Inflammatory macrophage treated with lipopolysaccharide for 1 hour (primary cell): ENCODE measurements around the gene GRIN1.
A peak's percentile ranks its signal among the peaks of the same experiment; 100 is the strongest.

Experiments used
- DNase-seq, 2 donors: peaks; one replicate each; pipeline ENCODE4 v3.0.0-alpha.2; 2020 to 2022

GRIN1 gene

GRCh38 chr9:137180491-137180890 lies 41.5 kb downstream of the GRIN1 start:
- DNase-seq = no peak

- DNase-seq = no peak
These were observed 42.7 kb downstream of the GRIN1 start for GRCh38 chr9:137181680-137182079.

GRCh38 chr9:137182836-137183235 lies 43.9 kb downstream of the GRIN1 start:
- DNase-seq = no peak

GRCh38 chr9:137183980-137184595 lies 45.1 kb downstream of the GRIN1 start:
- no peak for DNase-seq

GRCh38 chr9:137184881-137185660 lies 46.1 kb downstream of the GRIN1 start:
- no peak for DNase-seq

GRCh38 chr9:137185921-137186320 lies 47.0 kb downstream of the GRIN1 start:
- DNase-seq = no peak

DNA sequence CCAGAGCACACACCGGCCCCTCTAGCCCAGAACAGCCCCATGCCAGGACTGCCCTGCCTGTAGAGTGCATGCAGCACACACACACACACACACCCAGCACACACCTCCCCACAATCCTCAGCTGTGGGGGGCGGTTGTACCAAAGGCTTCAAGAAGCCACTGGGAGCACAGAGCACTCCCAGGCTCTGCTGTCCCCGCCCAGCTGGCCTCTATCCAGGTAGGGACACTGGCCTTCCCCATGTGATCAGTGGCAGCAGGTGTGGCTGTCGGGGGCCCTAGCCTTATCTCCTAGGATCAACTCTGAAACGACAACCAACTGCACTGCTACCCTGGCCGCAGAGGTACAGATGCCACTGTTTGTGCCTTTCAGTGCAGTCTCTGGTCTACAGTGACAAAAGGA lies 47.4 kb downstream of the GRIN1 start:
- DNase-seq = no peak

DNA sequence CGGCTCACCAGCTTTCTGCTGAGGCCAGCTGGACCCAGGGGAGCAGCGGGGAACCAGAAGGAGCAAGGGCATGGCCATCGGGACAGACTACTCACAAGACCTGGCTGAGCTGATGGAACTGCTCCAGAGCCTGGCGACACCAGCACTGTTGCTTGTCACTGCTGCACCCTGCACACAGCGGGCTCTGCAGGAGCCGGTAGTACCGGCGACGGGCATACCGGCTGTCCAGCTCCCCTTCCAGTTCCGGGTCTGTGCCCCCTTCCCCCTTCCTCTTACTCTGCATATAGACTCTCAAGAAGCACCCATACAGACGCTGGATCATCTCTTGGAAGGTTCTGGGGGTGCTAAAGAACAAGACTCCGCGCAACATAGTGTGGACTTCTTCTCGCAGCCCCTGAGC lies 48.4 kb downstream of the GRIN1 start:
- DNase-seq = no peak

GRCh38 chr9:137188086-137188489 lies 49.1 kb downstream of the GRIN1 start:
- no peak for DNase-seq

- DNase-seq = peak; percentile 84 to 98
These were observed 49.7 kb downstream of the GRIN1 start, which contains the start of the genes ANAPC2 and SSNA1 for GRCh38 chr9:137188490-137189296. TSS of gene ANAPC2 (minus strand) at chr9:137188560. CDS start at chr9:137188532, 28 bp downstream. TSS of gene SSNA1 (plus strand) at chr9:137188676. CDS start at chr9:137188727, 51 bp downstream.

DNA sequence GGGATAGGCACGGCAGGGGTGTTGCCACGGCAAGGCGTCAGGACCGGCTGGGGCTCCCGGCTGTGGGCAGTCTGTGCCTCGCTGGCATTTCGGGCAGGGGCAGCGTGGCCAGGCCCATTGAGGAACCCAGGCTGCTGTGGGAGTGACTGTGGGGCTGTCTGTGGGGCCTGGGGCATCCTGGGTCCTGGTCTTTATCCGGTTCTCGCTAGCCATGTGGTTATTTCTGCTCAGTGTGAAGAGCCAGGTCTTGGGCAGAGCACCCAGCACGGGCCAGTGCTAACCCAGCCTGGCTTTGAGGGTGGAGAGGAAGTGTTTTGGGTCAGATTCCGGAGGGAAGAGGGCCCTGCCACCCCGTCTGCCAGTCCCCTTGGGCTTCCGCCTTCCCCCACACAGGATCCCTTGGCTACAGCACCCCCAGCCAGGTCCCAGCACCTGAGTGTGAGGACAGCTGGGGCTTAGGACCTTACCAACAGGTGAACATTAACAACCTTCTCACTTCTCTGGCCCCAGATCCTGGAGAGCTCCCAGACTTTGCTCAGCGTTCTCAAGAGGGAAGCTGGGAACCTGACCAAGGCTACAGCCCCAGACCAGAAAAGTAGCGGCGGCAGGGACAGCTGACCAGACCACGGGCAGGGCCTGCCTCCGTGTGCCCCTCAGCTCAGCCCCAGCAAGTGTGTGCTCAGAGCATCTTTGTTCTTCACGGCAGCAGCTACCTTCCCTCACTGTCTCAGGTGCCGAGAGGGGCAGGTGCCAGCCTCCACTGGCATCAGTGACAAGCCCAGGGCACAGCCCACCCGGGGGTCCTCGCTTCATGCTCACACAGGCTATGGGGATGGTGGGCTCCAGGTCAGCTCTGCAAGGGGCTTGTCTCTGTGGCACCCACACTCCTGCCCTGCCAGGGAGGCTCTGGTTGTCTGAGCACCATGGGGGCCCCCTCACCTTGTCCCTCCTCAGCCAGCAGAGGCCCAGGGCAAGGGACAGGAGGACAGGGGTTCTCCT lies 50.6 kb downstream of the GRIN1 start:
- no peak for DNase-seq

DNA sequence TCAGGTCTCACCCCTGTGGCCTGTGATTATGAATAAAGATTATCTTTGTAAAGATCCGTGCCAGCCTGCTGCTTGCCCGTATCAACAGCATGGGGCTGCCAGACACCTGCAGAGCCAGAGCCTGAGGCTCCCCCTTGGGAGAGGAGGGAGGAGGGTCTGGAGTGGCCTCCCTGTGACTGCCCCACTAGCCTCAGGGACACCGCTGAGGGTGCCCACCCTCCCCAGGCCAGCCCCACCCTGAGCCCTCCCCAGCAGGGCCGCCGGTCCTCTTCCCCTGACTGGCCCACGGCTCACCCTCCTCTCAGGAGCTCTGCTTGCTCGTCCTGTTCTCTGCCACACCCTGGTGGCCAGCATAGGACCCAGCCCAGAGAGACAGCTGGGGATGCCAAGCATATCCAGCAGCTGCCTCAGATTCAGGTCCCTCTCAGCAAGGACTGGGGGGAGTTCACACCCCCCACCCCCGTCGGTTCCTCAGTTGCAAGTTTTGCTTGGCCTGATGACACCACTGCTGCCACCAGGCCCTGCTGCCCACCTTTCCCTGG lies 51.4 kb downstream of the GRIN1 start:
- no peak for DNase-seq

- no peak for DNase-seq
These were observed 52.3 kb downstream of the GRIN1 start for GRCh38 chr9:137191245-137191644.

- DNase-seq = no peak
These were observed 52.9 kb downstream of the GRIN1 start for GRCh38 chr9:137191691-137192447.

- DNase-seq = no peak
These were observed 53.5 kb downstream of the GRIN1 start for GRCh38 chr9:137192448-137192780.

DNA sequence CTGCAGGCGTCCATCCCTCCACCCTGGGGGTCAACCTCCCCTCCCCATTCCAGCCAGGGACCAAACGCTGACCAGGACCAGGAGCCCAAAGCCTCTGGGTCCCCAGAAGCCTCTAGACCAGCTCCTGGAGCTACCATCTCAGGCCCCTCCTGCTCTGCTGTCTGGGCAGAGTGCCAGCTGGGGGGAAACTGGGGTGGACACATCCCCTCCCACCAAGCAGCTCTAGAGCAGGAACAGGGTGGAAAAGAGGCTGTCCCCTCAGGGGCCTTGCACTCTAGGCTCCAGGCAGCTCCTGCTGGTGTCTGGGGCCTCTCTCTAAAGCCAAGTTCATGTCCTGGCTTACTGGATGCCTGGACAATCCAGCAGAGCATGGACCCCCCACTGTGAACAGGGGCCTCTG lies 53.9 kb downstream of the GRIN1 start:
- no peak for DNase-seq

DNA sequence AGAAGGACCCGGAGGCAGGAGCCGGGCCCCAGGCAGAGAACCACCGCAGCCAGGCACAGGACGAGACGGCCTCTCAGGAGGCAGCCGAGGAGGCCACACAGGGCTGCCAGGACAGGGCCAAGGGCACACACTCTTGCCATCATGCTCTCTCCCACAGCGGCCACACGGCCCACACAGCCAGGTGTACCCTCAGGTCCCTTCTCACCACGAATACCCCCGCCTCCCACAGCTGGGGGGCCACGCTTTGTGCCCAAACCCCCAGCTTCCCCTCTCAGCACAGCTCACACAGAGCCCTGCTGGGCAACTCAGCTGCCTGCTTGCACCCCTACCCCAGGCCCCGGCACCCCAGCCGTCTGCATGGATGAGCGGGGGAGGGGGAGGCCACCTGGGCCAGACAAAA lies 54.8 kb downstream of the GRIN1 start:
- no peak for DNase-seq

- no peak for DNase-seq
These were observed 55.4 kb downstream of the GRIN1 start for GRCh38 chr9:137194388-137194787.

GRCh38 chr9:137194909-137195308 lies 56.0 kb downstream of the GRIN1 start:
- no peak for DNase-seq

- no peak for DNase-seq
These were observed 56.7 kb downstream of the GRIN1 start for GRCh38 chr9:137195525-137196220.
